HG03342 (cell line): ENCODE data around the gene HRH4.

Source experiments
- ATAC-seq: cut with Tn5 transposase; IDR thresholded peaks from one replicate; pipeline ENCODE4 v1.9.1; 2021; ENCODE audit warnings: mild to moderate bottlenecking, moderate library complexity; ENCODE audit not compliant: unreplicated experiment

Gene HRH4

GRCh38 chr18:24465486-24465885 is 5.0 kb downstream of the HRH4 start:
- no peak for ATAC-seq

- no peak for ATAC-seq
Observed at GRCh38 chr18:24466771-24467170, 6.3 kb downstream of the HRH4 start.

- ATAC-seq, result no peak
Observed at GRCh38 chr18:24470022-24470618, 9.7 kb downstream of the HRH4 start.

- ATAC-seq, result no peak
Observed at GRCh38 chr18:24470805-24471204, 10.4 kb downstream of the HRH4 start.

- ATAC-seq, result no peak
Observed at GRCh38 chr18:24472591-24472990, 12.2 kb downstream of the HRH4 start.

GRCh38 chr18:24474406-24474805 is 14.0 kb downstream of the HRH4 start:
- no peak for ATAC-seq

- ATAC-seq, result no peak
Observed at GRCh38 chr18:24475926-24476589, 15.6 kb downstream of the HRH4 start.

- ATAC-seq, result no peak
Observed at GRCh38 chr18:24479371-24479770, 18.9 kb downstream of the HRH4 start.

GRCh38 chr18:24482821-24483220 is 22.4 kb downstream of the HRH4 start:
- no peak for ATAC-seq

GRCh38 chr18:24485681-24486080 is 25.2 kb downstream of the HRH4 start:
- no peak for ATAC-seq

GRCh38 chr18:24486684-24487083 is 26.2 kb downstream of the HRH4 start:
- ATAC-seq, result no peak

- ATAC-seq, result no peak
Observed at GRCh38 chr18:24488824-24489493, 28.5 kb downstream of the HRH4 start.

- ATAC-seq, result no peak
Observed at GRCh38 chr18:24490539-24490938, 30.1 kb downstream of the HRH4 start.

- peak; percentile 80 for ATAC-seq
Observed at GRCh38 chr18:24491927-24492834, 31.7 kb downstream of the HRH4 start.

GRCh38 chr18:24494586-24494985 is 34.1 kb downstream of the HRH4 start:
- ATAC-seq, result no peak

GRCh38 chr18:24497031-24497754 is 36.8 kb downstream of the HRH4 start:
- ATAC-seq, result no peak

- ATAC-seq, result no peak
Observed at GRCh38 chr18:24499814-24500213, 39.4 kb downstream of the HRH4 start.

GRCh38 chr18:24500217-24500616 is 39.8 kb downstream of the HRH4 start:
- no peak for ATAC-seq

GRCh38 chr18:24500766-24501165 is 40.3 kb downstream of the HRH4 start:
- no peak for ATAC-seq

- ATAC-seq, result no peak
Observed at GRCh38 chr18:24502667-24503523, 42.5 kb downstream of the HRH4 start.
